ENCODE data around the gene NHLH1. TPM values are rescaled to one million over a fixed set of nuclear protein-coding genes. Genes with fewer than 3 reads are reported as not detected.

Gene NHLH1
- total RNA-seq, 1 donor from 2014 or later, result under 0.01 TPM

- no peak for DNase-seq
Measured at GRCh38 chr1:160413716-160414115, 46.8 kb downstream of the NHLH1 start.

GRCh38 chr1:160414881-160415280 is 48.0 kb downstream of the NHLH1 start:
- no peak for DNase-seq

GRCh38 chr1:160415696-160416290 is 48.9 kb downstream of the NHLH1 start:
- no peak for DNase-seq

GRCh38 chr1:160416369-160416768 is 49.5 kb downstream of the NHLH1 start:
- DNase-seq, result peak; percentile 60

GRCh38 chr1:160418483-160418882 is 51.6 kb downstream of the NHLH1 start:
- no peak for DNase-seq

- DNase-seq, result no peak
Measured at GRCh38 chr1:160419150-160419837, 52.4 kb downstream of the NHLH1 start.

- no peak for DNase-seq
Measured at GRCh38 chr1:160419838-160420169, 52.9 kb downstream of the NHLH1 start.

GRCh38 chr1:160420881-160421842 is 54.3 kb downstream of the NHLH1 start:
- DNase-seq, result no peak

- no peak for DNase-seq
Measured at GRCh38 chr1:160421881-160422280, 55.0 kb downstream of the NHLH1 start.

Other genes with a start within 250 kb of the NHLH1 start
- not detected in 2 replicates for gene ATP1A4, start 215.5 kb upstream of the NHLH1 start, total RNA-seq
- gene CASQ1, start 176.5 kb upstream of the NHLH1 start, total RNA-seq, result not detected in 2 replicates
- gene PEA15, start 161.7 kb upstream of the NHLH1 start, total RNA-seq, result 65.2 and 121 TPM in 2 replicates
- 82.1 and 87.3 TPM in 2 replicates for gene DCAF8, start 104.5 kb upstream of the NHLH1 start, total RNA-seq
- 33.9 and 35.4 TPM in 2 replicates for gene PEX19, start 81.9 kb upstream of the NHLH1 start, total RNA-seq
- gene COPA, start 23.8 kb upstream of the NHLH1 start, total RNA-seq, result 248 and 276 TPM in 2 replicates
- gene NCSTN, start 23.7 kb upstream of the NHLH1 start, total RNA-seq, result 80.2 and 117 TPM in 2 replicates
- gene VANGL2, start 33.5 kb downstream of the NHLH1 start, total RNA-seq, result under 0.01 and 0.05 TPM in 2 replicates
- gene SLAMF6, start 156.2 kb downstream of the NHLH1 start, total RNA-seq, result not detected in 2 replicates
- not detected in 2 replicates for gene CD84, start 212.4 kb downstream of the NHLH1 start, total RNA-seq

All from dermis blood vessel endothelial cell (primary cell).